K562 (cell line): ENCODE measurements around the gene VSTM2B. TPM values are rescaled to one million over a fixed set of nuclear protein-coding genes. Genes with fewer than 3 reads are reported as not detected.

ENCODE experiments used
- ARID4B ChIP-seq: sonication (generic); formaldehyde crosslinking; IDR thresholded peaks from 2 replicates; pipeline ENCODE4 v1.8.0; 2022; ENCODE audit warnings: mild to moderate bottlenecking, missing genetic modification reagents
- CCAR2 ChIP-seq: fragments of 200-400 bp; formaldehyde crosslinking; IDR thresholded peaks from 2 replicates; pipeline ENCODE4 v1.6.1; 2017; ENCODE audit warnings: mild to moderate bottlenecking, low read depth, low read length
- CSDE1 ChIP-seq, 2 experiments: fragments of 450-650 bp; IDR thresholded peaks; 2 replicates each; pipeline ENCODE4 v1.6.1; 2016; ENCODE audit warnings: mild to moderate bottlenecking in 1 of 2
- CTCF ChIP-seq, 3 experiments: IDR thresholded peaks in 2 of 3; conservative IDR thresholded peaks in 1 of 3; 2 replicates each; pipeline ENCODE4 v1.5.1; 2011 to 2012; ENCODE audit warnings: low read length in 3 of 3, mild to moderate bottlenecking in 3 of 3, control low read depth in 2 of 3, improper control_type of control experiment in 1 of 3, inconsistent platforms in 1 of 3, low read depth in 1 of 3, mixed read lengths in 1 of 3, moderate library complexity in 1 of 3; ENCODE audit not compliant: insufficient read depth in 2 of 3
- GABPB1 ChIP-seq: sonication (generic); formaldehyde crosslinking; IDR thresholded peaks from 2 replicates; pipeline ENCODE4 v1.8.0; 2022; ENCODE audit warnings: mild to moderate bottlenecking, missing genetic modification reagents
- HNRNPLL ChIP-seq: fragments of 200-400 bp; formaldehyde crosslinking; IDR thresholded peaks from 2 replicates; pipeline ENCODE4 v1.6.1; 2017; ENCODE audit warnings: low read length, low read depth, mild to moderate bottlenecking; ENCODE audit not compliant: poor library complexity, severe bottlenecking
- MBD1 ChIP-seq: fragments of 250-450 bp; sonication (Bioruptor Pico); IDR thresholded peaks from 2 replicates; pipeline ENCODE4 v1.8.0; 2022; ENCODE audit warnings: inconsistent platforms
- MCM7 ChIP-seq, 2 experiments: fragments of 450-650 bp; IDR thresholded peaks; 2 replicates each; pipeline ENCODE4 v1.6.1; 2016 to 2018
- NCOA2 ChIP-seq, 2 experiments: fragments of 450-650 bp; IDR thresholded peaks; 2 replicates each; pipeline ENCODE4 v1.6.1; 2018; ENCODE audit warnings: mild to moderate bottlenecking in 2 of 2, moderate library complexity in 1 of 2; ENCODE audit not compliant: partially characterized antibody in 2 of 2
- NRF1 ChIP-seq, 2 experiments: fragments of 450-650 bp; IDR thresholded peaks in 1 of 2; conservative IDR thresholded peaks in 1 of 2; 2 replicates each; pipeline ENCODE4 v1.6.1; 2014; ENCODE audit warnings: mild to moderate bottlenecking in 2 of 2
- PPARD ChIP-seq: fragments of 250-450 bp; sonication (Bioruptor Pico); IDR thresholded peaks from 2 replicates; pipeline ENCODE4 v1.8.0; 2022; ENCODE audit warnings: inconsistent platforms, mild to moderate bottlenecking, moderate library complexity
- PTBP1 ChIP-seq: fragments of 200-400 bp; formaldehyde crosslinking; IDR thresholded peaks from 2 replicates; pipeline ENCODE4 v1.6.1; 2017; ENCODE audit warnings: low read depth, low read length
- RAD21 ChIP-seq, 2 experiments: fragments of 250-450 bp in 1 of 2; fragments of 450-650 bp in 1 of 2; sonication (Bioruptor Pico) in 1 of 2; formaldehyde crosslinking in 1 of 2; IDR thresholded peaks in 1 of 2; conservative IDR thresholded peaks in 1 of 2; 2 replicates each; pipeline versions ENCODE4 v1.4.0 to v1.8.0; 2020 to 2022; ENCODE audit warnings: mild to moderate bottlenecking in 2 of 2, moderate library complexity in 1 of 2
- SMC3 ChIP-seq: conservative IDR thresholded peaks from 2 replicates; pipeline ENCODE4 v1.6.1; 2011; ENCODE audit warnings: low read depth, low read length, improper control_type of control experiment; ENCODE audit not compliant: insufficient read depth
- TRIM28 ChIP-seq: fragments of 450-650 bp; IDR thresholded peaks from 2 replicates; pipeline ENCODE4 v1.6.1; 2017
- ZNF140 ChIP-seq: fragments of 250-450 bp; sonication (Bioruptor Pico); IDR thresholded peaks from 2 replicates; pipeline ENCODE4 v1.8.0; 2021; ENCODE audit warnings: moderate library complexity, mild to moderate bottlenecking, inconsistent platforms
- ZNF232 ChIP-seq: sonication (generic); formaldehyde crosslinking; IDR thresholded peaks from 2 replicates; pipeline ENCODE4 v1.8.0; 2022; ENCODE audit warnings: mild to moderate bottlenecking, missing genetic modification reagents
- polyA plus RNA-seq, 8 experiments: library from polyadenylated mRNA; depleted of rRNA in 4 of 8; stranded (reverse) in 5 of 8; unstranded in 3 of 8; fragments of >200 nt; fragmentation: Nextera tagmentation in 2 of 8; fragmentation: Illumina TruSeq in 1 of 8; extraction: Ambion mirVana in 2 of 8; extraction: Trizol in 1 of 8; gene quantifications; 2 replicates each; pipeline versions ENCODE4 v1.2.1 to v1.2.3, GENCODE V29; 2011 to 2014; ENCODE audit warnings: inconsistent platforms in 1 of 8, missing spikeins in 1 of 8
- total RNA-seq, 7 experiments: library from RNA; depleted of rRNA in 6 of 7; stranded (reverse); fragments of >200 nt in 6 of 7; fragmentation: Illumina TruSeq in 2 of 7; extraction: Trizol in 2 of 7; gene quantifications; 2 replicates each; pipeline versions ENCODE4 v1.2.1 to v1.2.3, GENCODE V29; 2011 to 2021; ENCODE audit warnings: low replicate concordance in 1 of 7
- TF ChIP-seq, protein P1 (sequence below): fragments of 200-800 bp; sonication (Bioruptor generic); IDR thresholded peaks from 2 replicates; pipeline ENCODE4 v1.6.1; 2017; ENCODE audit warnings: missing genetic modification characterization, missing compliant biosample characterization

The VSTM2B gene
- total and polyA plus RNA-seq, 9 of the 15 experiments (the other 6 are each of a cell fraction or from before 2014, with no cell fraction given): not detected

DNA sequence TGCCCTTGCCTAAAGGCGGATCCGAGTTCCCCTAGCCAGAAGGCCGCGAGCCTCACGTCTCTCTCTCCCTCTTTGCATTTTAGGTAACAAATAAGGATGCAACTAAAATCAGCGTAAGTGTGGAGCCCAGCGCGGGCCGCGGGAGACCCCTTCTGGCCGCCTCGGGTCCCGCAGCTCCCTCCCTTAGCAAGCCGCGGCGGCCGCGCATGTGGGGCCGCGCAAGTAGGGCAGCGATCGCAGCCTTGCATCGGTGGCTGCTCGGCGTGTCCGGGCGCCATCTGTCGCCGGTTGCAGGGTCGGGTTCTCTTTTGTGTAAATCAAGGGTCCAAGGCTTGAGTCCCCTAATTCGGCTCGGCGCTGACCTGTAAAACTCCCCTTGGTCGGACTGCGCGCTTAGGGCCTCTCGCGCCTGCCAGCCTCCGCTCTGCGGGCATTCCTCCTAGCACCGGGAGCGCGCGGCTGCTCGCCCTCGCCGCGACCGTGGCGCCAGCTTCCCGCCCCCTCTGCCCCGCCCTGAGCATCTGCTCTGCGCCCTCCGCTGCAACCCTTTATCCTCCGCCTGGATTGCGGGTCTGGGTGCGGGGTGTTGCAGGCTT lies 2.7 kb downstream of the VSTM2B start (continued):
- TF ChIP-seq, protein P1, sequence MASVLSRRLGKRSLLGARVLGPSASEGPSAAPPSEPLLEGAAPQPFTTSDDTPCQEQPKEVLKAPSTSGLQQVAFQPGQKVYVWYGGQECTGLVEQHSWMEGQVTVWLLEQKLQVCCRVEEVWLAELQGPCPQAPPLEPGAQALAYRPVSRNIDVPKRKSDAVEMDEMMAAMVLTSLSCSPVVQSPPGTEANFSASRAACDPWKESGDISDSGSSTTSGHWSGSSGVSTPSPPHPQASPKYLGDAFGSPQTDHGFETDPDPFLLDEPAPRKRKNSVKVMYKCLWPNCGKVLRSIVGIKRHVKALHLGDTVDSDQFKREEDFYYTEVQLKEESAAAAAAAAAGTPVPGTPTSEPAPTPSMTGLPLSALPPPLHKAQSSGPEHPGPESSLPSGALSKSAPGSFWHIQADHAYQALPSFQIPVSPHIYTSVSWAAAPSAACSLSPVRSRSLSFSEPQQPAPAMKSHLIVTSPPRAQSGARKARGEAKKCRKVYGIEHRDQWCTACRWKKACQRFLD (CRISPR knock-in tag): no peak
- peak; percentile 60; the same call in 1 of the 2 replicates for TF ChIP-seq MBD1 (CRISPR knock-in tag)
- no peak for TF ChIP-seq CSDE1 (IDR thresholded peaks at IDR 0.05)
- TF ChIP-seq MCM7 (IDR thresholded peaks at IDR 0.05): no peak
- no peak for TF ChIP-seq NCOA2 (IDR thresholded peaks at IDR 0.05; ENCODE audit: partially characterized antibody in 2 of 2)
- TF ChIP-seq CCAR2: no peak
- TF ChIP-seq NRF1 (conservative IDR thresholded peaks at IDR 0.05 in 1 of 2, IDR thresholded peaks at IDR 0.05 in 1 of 2): peak; percentile 84 to 87
- no peak for TF ChIP-seq ZNF232 (CRISPR knock-in tag)
- peak; percentile 24 to 75 for TF ChIP-seq RAD21 (CRISPR knock-in tag; conservative IDR thresholded peaks at IDR 0.05 in 1 of 2, IDR thresholded peaks at IDR 0.05 in 1 of 2)
- TF ChIP-seq ZNF140 (CRISPR knock-in tag): no peak
- peak; percentile 33 for TF ChIP-seq HNRNPLL
- TF ChIP-seq GABPB1 (CRISPR knock-in tag): no peak
- no peak for TF ChIP-seq PTBP1
- TF ChIP-seq ARID4B (CRISPR knock-in tag): no peak
- TF ChIP-seq SMC3: peak; percentile 47; the same call in 1 of the 2 replicates
- peak; percentile 74 to 88 (median 76) for TF ChIP-seq CTCF (IDR thresholded peaks at IDR 0.05 in 2 of 3, conservative IDR thresholded peaks at IDR 0.05 in 1 of 3; ENCODE audit: insufficient read depth in 2 of 3, low read depth in 1 of 3, low read length in 3 of 3)
- TF ChIP-seq TRIM28: no peak
- TF ChIP-seq PPARD (CRISPR knock-in tag): no peak
